Liver (tissue), 3 donors: ENCODE measurements around the gene CATSPERZ.

Experiments
- EGR1 ChIP-seq, 2 donors: IDR thresholded peaks; 2 replicates each; pipeline ENCODE4 v1.6.1; 2016 to 2018; ENCODE audit warnings: antibody characterized with exemption in 2 of 2, low read depth in 2 of 2
- JUND ChIP-seq, 2 donors: IDR thresholded peaks; 2 replicates each; pipeline ENCODE4 v1.6.1; 2016; ENCODE audit warnings: antibody characterized with exemption in 2 of 2
- NR2F2 ChIP-seq: IDR thresholded peaks from 2 replicates; pipeline ENCODE4 v1.6.1; 2016; ENCODE audit warnings: antibody characterized with exemption
- RAD21 ChIP-seq, 2 donors: IDR thresholded peaks; 2 replicates each; pipeline ENCODE4 v1.6.1; 2016; ENCODE audit warnings: antibody characterized with exemption in 2 of 2, mild to moderate bottlenecking in 2 of 2
- TAF1 ChIP-seq: conservative IDR thresholded peaks from 2 replicates; pipeline ENCODE4 v1.6.1; 2016; ENCODE audit warnings: antibody characterized with exemption, mild to moderate bottlenecking
- YY1 ChIP-seq: IDR thresholded peaks from 2 replicates; pipeline ENCODE4 v1.6.1; 2016; ENCODE audit warnings: antibody characterized with exemption, mild to moderate bottlenecking
- TF ChIP-seq, protein P1 (sequence below): fragments of 150-350 bp; IDR thresholded peaks from 2 replicates; pipeline ENCODE4 v1.5.1; 2017; ENCODE audit warnings: improper control_type of control experiment, low read depth, low read length; ENCODE audit not compliant: missing input control
- TF ChIP-seq, protein P2 (sequence below): IDR thresholded peaks from 2 replicates; pipeline ENCODE4 v1.6.1; 2016; ENCODE audit warnings: antibody characterized with exemption, mild to moderate bottlenecking
- TF ChIP-seq, protein P3 (sequence below): IDR thresholded peaks from 2 replicates; pipeline ENCODE4 v1.6.1; 2016; ENCODE audit warnings: antibody characterized with exemption
- donor health status: healthy.
- donor health status: healthy.

DNA sequence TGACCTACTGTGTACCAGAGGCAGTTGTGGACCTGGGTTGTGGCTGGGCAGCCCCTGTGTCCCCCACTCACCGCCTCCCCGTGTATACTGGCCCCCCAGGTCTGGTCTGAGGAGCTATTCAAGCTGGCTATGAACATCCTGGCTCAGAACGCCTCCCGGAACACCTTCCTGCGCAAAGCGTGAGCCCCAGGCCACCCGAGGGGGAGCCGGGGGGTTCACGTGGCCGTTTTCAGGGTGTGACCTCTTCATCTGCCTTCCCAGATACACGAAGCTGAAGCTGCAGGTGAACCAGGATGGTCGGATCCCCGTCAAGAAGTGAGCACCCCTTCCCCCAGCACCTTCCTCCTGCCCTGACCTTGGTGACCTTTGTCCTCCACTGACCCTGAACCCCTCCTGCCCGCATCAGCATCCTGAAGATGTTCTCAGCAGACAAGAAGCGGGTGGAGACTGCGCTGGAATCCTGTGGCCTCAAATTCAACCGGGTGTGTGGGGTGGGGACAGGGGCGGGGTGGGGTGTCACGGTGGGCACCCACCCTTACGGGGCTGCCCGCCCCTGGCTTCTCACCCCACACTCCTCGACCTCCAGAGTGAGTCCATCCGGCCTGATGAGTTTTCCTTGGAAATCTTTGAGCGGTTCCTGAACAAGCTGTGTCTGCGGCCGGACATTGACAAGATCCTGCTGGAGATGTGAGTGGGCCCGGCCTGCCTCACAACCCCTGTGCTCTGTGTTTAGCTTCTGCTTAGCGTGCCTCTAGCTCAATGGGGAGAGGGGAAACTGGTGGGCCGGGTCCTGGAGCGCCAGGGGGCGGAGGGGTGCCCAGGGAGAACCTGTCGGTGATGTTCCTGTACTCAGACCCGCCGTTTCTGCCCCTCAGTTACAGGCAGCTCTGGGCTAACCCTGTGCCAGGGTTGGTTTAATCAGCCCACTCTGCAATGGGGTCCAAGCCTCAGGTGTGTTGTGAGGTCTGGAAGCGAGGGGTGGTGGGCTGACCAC lies 44.7 kb upstream of the CATSPERZ start:
- TF ChIP-seq, protein P1, sequence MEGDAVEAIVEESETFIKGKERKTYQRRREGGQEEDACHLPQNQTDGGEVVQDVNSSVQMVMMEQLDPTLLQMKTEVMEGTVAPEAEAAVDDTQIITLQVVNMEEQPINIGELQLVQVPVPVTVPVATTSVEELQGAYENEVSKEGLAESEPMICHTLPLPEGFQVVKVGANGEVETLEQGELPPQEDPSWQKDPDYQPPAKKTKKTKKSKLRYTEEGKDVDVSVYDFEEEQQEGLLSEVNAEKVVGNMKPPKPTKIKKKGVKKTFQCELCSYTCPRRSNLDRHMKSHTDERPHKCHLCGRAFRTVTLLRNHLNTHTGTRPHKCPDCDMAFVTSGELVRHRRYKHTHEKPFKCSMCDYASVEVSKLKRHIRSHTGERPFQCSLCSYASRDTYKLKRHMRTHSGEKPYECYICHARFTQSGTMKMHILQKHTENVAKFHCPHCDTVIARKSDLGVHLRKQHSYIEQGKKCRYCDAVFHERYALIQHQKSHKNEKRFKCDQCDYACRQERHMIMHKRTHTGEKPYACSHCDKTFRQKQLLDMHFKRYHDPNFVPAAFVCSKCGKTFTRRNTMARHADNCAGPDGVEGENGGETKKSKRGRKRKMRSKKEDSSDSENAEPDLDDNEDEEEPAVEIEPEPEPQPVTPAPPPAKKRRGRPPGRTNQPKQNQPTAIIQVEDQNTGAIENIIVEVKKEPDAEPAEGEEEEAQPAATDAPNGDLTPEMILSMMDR, result no peak
- TF ChIP-seq, protein P2, sequence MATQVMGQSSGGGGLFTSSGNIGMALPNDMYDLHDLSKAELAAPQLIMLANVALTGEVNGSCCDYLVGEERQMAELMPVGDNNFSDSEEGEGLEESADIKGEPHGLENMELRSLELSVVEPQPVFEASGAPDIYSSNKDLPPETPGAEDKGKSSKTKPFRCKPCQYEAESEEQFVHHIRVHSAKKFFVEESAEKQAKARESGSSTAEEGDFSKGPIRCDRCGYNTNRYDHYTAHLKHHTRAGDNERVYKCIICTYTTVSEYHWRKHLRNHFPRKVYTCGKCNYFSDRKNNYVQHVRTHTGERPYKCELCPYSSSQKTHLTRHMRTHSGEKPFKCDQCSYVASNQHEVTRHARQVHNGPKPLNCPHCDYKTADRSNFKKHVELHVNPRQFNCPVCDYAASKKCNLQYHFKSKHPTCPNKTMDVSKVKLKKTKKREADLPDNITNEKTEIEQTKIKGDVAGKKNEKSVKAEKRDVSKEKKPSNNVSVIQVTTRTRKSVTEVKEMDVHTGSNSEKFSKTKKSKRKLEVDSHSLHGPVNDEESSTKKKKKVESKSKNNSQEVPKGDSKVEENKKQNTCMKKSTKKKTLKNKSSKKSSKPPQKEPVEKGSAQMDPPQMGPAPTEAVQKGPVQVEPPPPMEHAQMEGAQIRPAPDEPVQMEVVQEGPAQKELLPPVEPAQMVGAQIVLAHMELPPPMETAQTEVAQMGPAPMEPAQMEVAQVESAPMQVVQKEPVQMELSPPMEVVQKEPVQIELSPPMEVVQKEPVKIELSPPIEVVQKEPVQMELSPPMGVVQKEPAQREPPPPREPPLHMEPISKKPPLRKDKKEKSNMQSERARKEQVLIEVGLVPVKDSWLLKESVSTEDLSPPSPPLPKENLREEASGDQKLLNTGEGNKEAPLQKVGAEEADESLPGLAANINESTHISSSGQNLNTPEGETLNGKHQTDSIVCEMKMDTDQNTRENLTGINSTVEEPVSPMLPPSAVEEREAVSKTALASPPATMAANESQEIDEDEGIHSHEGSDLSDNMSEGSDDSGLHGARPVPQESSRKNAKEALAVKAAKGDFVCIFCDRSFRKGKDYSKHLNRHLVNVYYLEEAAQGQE, result no peak
- no peak for TF ChIP-seq JUND (IDR thresholded peaks at IDR 0.05)
- no peak for TF ChIP-seq EGR1 (IDR thresholded peaks at IDR 0.05; ENCODE audit: low read depth in 2 of 2)
- TF ChIP-seq, protein P3, sequence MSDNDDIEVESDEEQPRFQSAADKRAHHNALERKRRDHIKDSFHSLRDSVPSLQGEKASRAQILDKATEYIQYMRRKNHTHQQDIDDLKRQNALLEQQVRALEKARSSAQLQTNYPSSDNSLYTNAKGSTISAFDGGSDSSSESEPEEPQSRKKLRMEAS, result no peak
- no peak for TF ChIP-seq YY1
- TF ChIP-seq TAF1, result no peak
- no peak for TF ChIP-seq NR2F2
- TF ChIP-seq RAD21 (IDR thresholded peaks at IDR 0.05), result no peak
